GM06990 (cell line): ENCODE measurements around the gene SYNGR2.

ENCODE experiments used
- DNase-seq: peaks from one replicate; pipeline ENCODE4 v3.0.0-alpha.2; 2011; ENCODE audit not compliant: insufficient read length; ENCODE audit errors: extremely low read depth
- H3K27me3 ChIP-seq: replicated peaks from 2 replicates; pipeline ENCODE4 v1.6.0; 2011; ENCODE audit warnings: low read length; ENCODE audit not compliant: control insufficient read depth, insufficient read depth
- H3K36me3 ChIP-seq: 2 replicates; pipeline ENCODE4 v1.5.1; 2011; ENCODE audit warnings: low read length; ENCODE audit not compliant: control insufficient read depth, insufficient read depth
- H3K4me3 ChIP-seq: replicated peaks from 2 replicates; pipeline ENCODE4 v1.5.1; 2011; ENCODE audit warnings: low read depth, mild to moderate bottlenecking, control low read depth, low read length
- CTCF ChIP-seq: IDR thresholded peaks from 2 replicates; pipeline ENCODE4 v1.5.1; 2011; ENCODE audit warnings: low read length, control low read depth, mild to moderate bottlenecking, inconsistent platforms; ENCODE audit not compliant: insufficient read depth, poor library complexity, severe bottlenecking

Gene SYNGR2

GRCh38 chr17:78179372-78179771 is 11.0 kb downstream of the SYNGR2 start:
- no peaks in the 10 kb centered on the region for H3K27me3 ChIP-seq
- no peak for TF ChIP-seq CTCF
- H3K36me3 ChIP-seq: peaks cover 18% of the 10 kb centered on the region
- DNase-seq: no peak
- H3K4me3 ChIP-seq: no peak overlapping the region

- TF ChIP-seq CTCF: no peak
- H3K36me3 ChIP-seq: peaks cover 15% of the 10 kb centered on the region
Observed at GRCh38 chr17:78180083-78180482, 11.7 kb downstream of the SYNGR2 start.

GRCh38 chr17:78180508-78180907 is 12.1 kb downstream of the SYNGR2 start:
- H3K36me3 ChIP-seq: peaks cover 11% of the 10 kb centered on the region
- DNase-seq: no peak
- TF ChIP-seq CTCF: no peak
- no peaks in the 10 kb centered on the region for H3K27me3 ChIP-seq
- H3K4me3 ChIP-seq: no peak overlapping the region

More at GRCh38 chr17:78180083-78180482, 11.7 kb downstream of the SYNGR2 start:
- Histone ChIP-seq H3K4me3 (no peak overlapping the region), H3K27me3 (no peaks in the 10 kb centered on the region)
- DNase-seq: no peak

- no peak for DNase-seq
- Histone ChIP-seq H3K4me3 (no peak overlapping the region), H3K27me3 (no peaks in the 10 kb centered on the region), H3K36me3 (peaks cover 8% of the 10 kb centered on the region)
- no peak for TF ChIP-seq CTCF
Observed at GRCh38 chr17:78182504-78182903, 14.1 kb downstream of the SYNGR2 start.

GRCh38 chr17:78183916-78184315 is 15.5 kb downstream of the SYNGR2 start:
- Histone ChIP-seq H3K36me3 (peaks cover 8% of the 10 kb centered on the region), H3K4me3 (no peak overlapping the region), H3K27me3 (no peaks in the 10 kb centered on the region)
- TF ChIP-seq CTCF: no peak
- no peak for DNase-seq

- Histone ChIP-seq H3K4me3 (no peak overlapping the region), H3K27me3 (no peaks in the 10 kb centered on the region), H3K36me3 (peaks cover 7% of the 10 kb centered on the region)
- TF ChIP-seq CTCF: no peak
- DNase-seq: no peak
Observed at GRCh38 chr17:78184351-78184750, 16.0 kb downstream of the SYNGR2 start.
